HEK293T (cell line): ENCODE measurements around the gene CELSR1.

Experiments used
- CTCF ChIA-PET: fragments of 350-600 bp; formaldehyde crosslinking; extraction: SDS; loops from one replicate; lab custom pipeline; 2021; ENCODE audit warnings: antibody characterized with exemption, inconsistent platforms; lab: Yijun Ruan, JAX
- POLR2A ChIA-PET: fragments of 350-600 bp; formaldehyde crosslinking; extraction: SDS; loops from one replicate; lab custom pipeline; 2020; ENCODE audit warnings: antibody characterized with exemption, inconsistent platforms; lab: Yijun Ruan, JAX
- DNase-seq: peaks from one replicate; pipeline ENCODE4 v3.0.0; 2012; ENCODE audit warnings: mixed read lengths; ENCODE audit errors: extremely low spot score
- ARNT ChIP-seq: fragments of 450-650 bp; IDR thresholded peaks from 2 replicates; pipeline ENCODE4 v1.6.1; 2017; ENCODE audit warnings: mild to moderate bottlenecking
- BHLHE40 ChIP-seq: fragments of 450-650 bp; IDR thresholded peaks from 2 replicates; pipeline ENCODE4 v1.6.1; 2016; ENCODE audit warnings: mild to moderate bottlenecking, moderate library complexity, borderline replicate concordance
- CTBP1 ChIP-seq: fragments of 450-650 bp; IDR thresholded peaks from 2 replicates; pipeline ENCODE4 v1.6.1; 2016; ENCODE audit warnings: borderline replicate concordance
- ELF4 ChIP-seq: fragments of 450-650 bp; IDR thresholded peaks from 2 replicates; pipeline ENCODE4 v1.6.1; 2017; ENCODE audit warnings: antibody characterized with exemption
- FOXA1 ChIP-seq: fragments of 450-650 bp; IDR thresholded peaks from 2 replicates; pipeline ENCODE4 v1.6.1; 2016; ENCODE audit warnings: mild to moderate bottlenecking
- FOXK2 ChIP-seq: fragments of 450-650 bp; IDR thresholded peaks from 2 replicates; pipeline ENCODE4 v1.6.1; 2016; ENCODE audit warnings: mild to moderate bottlenecking
- FOXM1 ChIP-seq: fragments of 450-650 bp; IDR thresholded peaks from 2 replicates; pipeline ENCODE4 v1.6.1; 2017; ENCODE audit warnings: mild to moderate bottlenecking, borderline replicate concordance
- HDGF ChIP-seq: fragments of 450-650 bp; IDR thresholded peaks from 2 replicates; pipeline ENCODE4 v1.6.1; 2017; ENCODE audit warnings: antibody characterized with exemption, borderline replicate concordance
- L3MBTL2 ChIP-seq: fragments of 450-650 bp; conservative IDR thresholded peaks from 2 replicates; pipeline ENCODE4 v1.6.1; 2016; ENCODE audit warnings: mild to moderate bottlenecking
- LEF1 ChIP-seq: fragments of 450-650 bp; IDR thresholded peaks from 2 replicates; pipeline ENCODE4 v1.6.1; 2017; ENCODE audit warnings: mild to moderate bottlenecking, borderline replicate concordance
- NFRKB ChIP-seq: fragments of 450-650 bp; IDR thresholded peaks from 2 replicates; pipeline ENCODE4 v1.6.1; 2016; ENCODE audit warnings: mild to moderate bottlenecking, moderate library complexity
- SP1 ChIP-seq: fragments of 450-650 bp; IDR thresholded peaks from 2 replicates; pipeline ENCODE4 v1.6.1; 2017
- SUZ12 ChIP-seq: fragments of 450-650 bp; IDR thresholded peaks from 2 replicates; pipeline ENCODE4 v1.6.1; 2016; ENCODE audit warnings: mild to moderate bottlenecking
- TARDBP ChIP-seq: fragments of 450-650 bp; IDR thresholded peaks from 2 replicates; pipeline ENCODE4 v1.6.1; 2016
- ZNF384 ChIP-seq: fragments of 450-650 bp; IDR thresholded peaks from 2 replicates; pipeline ENCODE4 v1.6.1; 2016
- TF ChIP-seq, protein P1 (sequence below): fragments of 450-650 bp; IDR thresholded peaks from 2 replicates; pipeline ENCODE4 v1.6.1; 2016

Gene CELSR1

GRCh38 chr22:46351131-46351735 lies 186.2 kb downstream of the CELSR1 start:
- POLR2A ChIA-PET: no interaction called here
- CTCF ChIA-PET: no interaction called here
- DNase-seq: no peak
- TF ChIP-seq SUZ12 (no peak), FOXK2 (no peak), ELF4 (no peak), HDGF (no peak), FOXM1 (no peak), SP1 (no peak), ARNT (no peak), BHLHE40 (no peak), L3MBTL2 (no peak)

DNA sequence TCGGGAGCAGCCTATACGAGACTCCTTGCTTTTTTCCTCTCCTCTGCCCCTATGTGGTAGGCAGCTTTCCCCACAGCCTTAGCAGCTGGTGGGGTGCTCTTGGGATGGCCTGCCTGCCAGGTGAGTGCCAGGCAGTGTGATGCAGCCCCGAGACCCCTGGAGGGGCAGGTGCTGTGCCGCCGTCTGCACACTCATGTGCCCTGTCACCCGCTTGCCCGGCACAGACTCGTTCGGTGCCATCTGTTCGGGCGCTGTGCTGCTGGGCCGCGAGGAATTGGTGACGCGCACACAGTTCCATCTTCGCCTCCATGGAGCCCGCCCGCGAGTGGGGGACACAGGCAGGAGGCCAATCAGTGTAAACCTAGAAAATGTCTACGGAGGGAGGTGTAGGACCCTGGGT lies 186.8 kb downstream of the CELSR1 start:
- DNase-seq: no peak
- CTCF ChIA-PET: no interaction called here
- no peak for TF ChIP-seq TARDBP
- no peak for TF ChIP-seq L3MBTL2
- no peak for TF ChIP-seq ZNF384
- TF ChIP-seq FOXA1: no peak
- no peak for TF ChIP-seq BHLHE40
- TF ChIP-seq LEF1: no peak
- TF ChIP-seq HDGF: no peak
- no peak for TF ChIP-seq ARNT
- TF ChIP-seq, protein P1, sequence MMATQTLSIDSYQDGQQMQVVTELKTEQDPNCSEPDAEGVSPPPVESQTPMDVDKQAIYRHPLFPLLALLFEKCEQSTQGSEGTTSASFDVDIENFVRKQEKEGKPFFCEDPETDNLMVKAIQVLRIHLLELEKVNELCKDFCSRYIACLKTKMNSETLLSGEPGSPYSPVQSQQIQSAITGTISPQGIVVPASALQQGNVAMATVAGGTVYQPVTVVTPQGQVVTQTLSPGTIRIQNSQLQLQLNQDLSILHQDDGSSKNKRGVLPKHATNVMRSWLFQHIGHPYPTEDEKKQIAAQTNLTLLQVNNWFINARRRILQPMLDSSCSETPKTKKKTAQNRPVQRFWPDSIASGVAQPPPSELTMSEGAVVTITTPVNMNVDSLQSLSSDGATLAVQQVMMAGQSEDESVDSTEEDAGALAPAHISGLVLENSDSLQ: no peak
- TF ChIP-seq SUZ12: no peak
- TF ChIP-seq ELF4: no peak
- TF ChIP-seq FOXK2: no peak
- no peak for TF ChIP-seq CTBP1
- TF ChIP-seq FOXM1: no peak
- TF ChIP-seq NFRKB: no peak
- no peak for TF ChIP-seq SP1
- POLR2A ChIA-PET: no interaction called here

DNA sequence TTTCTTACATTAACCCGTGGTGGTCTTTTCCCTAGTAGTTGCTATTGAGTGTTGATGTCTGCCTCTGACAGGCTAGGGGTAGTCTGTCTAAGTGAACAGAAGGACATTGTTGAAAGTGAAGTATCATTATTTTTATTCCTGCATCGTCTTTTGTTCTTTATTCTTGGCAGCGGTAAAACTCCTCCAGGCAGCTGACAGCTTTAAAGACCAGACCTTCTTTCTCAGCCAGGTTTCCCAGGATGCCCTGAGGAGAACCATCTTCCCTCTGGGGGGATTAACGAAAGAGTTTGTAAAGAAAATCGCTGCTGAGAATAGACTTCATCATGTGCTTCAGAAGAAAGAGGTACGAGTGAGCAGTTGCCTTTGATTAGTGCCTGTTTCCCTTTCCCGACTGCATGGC lies 187.3 kb downstream of the CELSR1 start:
- ChIA-PET CTCF (interaction anchor here (1.2 kb wide), 1 partner anchor 18 kb away, joined by 5 read pairs; no protein-coding TSS in a partner anchor), POLR2A (no interaction called here)
- TF ChIP-seq ZNF384: no peak
- no peak for TF ChIP-seq SP1
- no peak for TF ChIP-seq SUZ12
- DNase-seq: no peak

GRCh38 chr22:46349681-46350080 lies 187.7 kb downstream of the CELSR1 start:
- POLR2A ChIA-PET: no interaction called here
- CTCF ChIA-PET: interaction anchor here (1.2 kb wide), 1 partner anchor 18 kb away, joined by 5 read pairs; no protein-coding TSS in a partner anchor
- TF ChIP-seq CTBP1 (no peak), ZNF384 (no peak), TARDBP (no peak), FOXM1 (no peak), ARNT (no peak), L3MBTL2 (no peak), BHLHE40 (no peak), HDGF (no peak), LEF1 (no peak), FOXK2 (no peak), NFRKB (no peak), ELF4 (no peak), SP1 (no peak), SUZ12 (no peak), FOXA1 (no peak)
- TF ChIP-seq, protein P1: no peak
- DNase-seq: no peak

- CTCF ChIA-PET: interaction anchor here (1.2 kb wide), 1 partner anchor 19 kb away, joined by 5 read pairs; no protein-coding TSS in a partner anchor
- POLR2A ChIA-PET: no interaction called here
- no peak for TF ChIP-seq L3MBTL2
- TF ChIP-seq HDGF: no peak
- TF ChIP-seq TARDBP: no peak
- no peak for TF ChIP-seq NFRKB
- TF ChIP-seq BHLHE40: no peak
- TF ChIP-seq FOXK2: no peak
- no peak for TF ChIP-seq FOXA1
- no peak for TF ChIP-seq LEF1
- TF ChIP-seq SP1: no peak
- TF ChIP-seq FOXM1: no peak
- no peak for TF ChIP-seq ELF4
- no peak for TF ChIP-seq CTBP1
- TF ChIP-seq, protein P1: no peak
- TF ChIP-seq SUZ12: no peak
- no peak for TF ChIP-seq ARNT
- DNase-seq: no peak
Measured at GRCh38 chr22:46349238-46349637, 188.2 kb downstream of the CELSR1 start.

- CTCF ChIA-PET: no interaction called here
- POLR2A ChIA-PET: no interaction called here
- no peak for DNase-seq
- no peak for TF ChIP-seq LEF1
- TF ChIP-seq, protein P1: no peak
- TF ChIP-seq ELF4: no peak
- TF ChIP-seq CTBP1: no peak
- no peak for TF ChIP-seq NFRKB
- no peak for TF ChIP-seq FOXK2
- no peak for TF ChIP-seq SP1
- TF ChIP-seq BHLHE40: no peak
Measured at GRCh38 chr22:46348099-46348695, 189.2 kb downstream of the CELSR1 start.
